ENCODE data around the gene RPS19BP1.

DNA sequence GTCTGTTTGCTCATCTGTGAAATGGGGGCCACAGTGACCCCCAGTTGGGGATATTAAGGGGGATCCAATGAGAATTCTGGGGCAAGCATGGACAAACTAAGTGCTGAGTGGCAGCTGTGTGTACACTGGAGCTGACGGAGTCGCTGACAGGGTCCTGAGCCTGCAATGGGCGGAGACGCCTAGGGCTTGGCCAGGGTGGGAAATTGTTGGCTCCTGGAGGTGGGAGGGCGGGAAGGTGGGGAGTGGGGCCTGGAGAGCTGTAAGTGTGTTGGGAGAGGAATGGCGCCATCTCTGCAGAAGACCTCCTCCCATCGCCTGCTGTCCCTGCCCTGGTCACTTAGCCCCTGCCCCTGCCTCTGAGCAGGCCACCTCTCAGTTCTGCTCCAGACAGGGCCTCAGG lies 45.4 kb upstream of the RPS19BP1 start:
- TF ChIP-seq EZH2 (IDR thresholded peaks at IDR 0.05; ENCODE audit: borderline replicate concordance, low read depth, low read length, poor library complexity, severe bottlenecking), result no peak
- TF ChIP-seq, protein P1, sequence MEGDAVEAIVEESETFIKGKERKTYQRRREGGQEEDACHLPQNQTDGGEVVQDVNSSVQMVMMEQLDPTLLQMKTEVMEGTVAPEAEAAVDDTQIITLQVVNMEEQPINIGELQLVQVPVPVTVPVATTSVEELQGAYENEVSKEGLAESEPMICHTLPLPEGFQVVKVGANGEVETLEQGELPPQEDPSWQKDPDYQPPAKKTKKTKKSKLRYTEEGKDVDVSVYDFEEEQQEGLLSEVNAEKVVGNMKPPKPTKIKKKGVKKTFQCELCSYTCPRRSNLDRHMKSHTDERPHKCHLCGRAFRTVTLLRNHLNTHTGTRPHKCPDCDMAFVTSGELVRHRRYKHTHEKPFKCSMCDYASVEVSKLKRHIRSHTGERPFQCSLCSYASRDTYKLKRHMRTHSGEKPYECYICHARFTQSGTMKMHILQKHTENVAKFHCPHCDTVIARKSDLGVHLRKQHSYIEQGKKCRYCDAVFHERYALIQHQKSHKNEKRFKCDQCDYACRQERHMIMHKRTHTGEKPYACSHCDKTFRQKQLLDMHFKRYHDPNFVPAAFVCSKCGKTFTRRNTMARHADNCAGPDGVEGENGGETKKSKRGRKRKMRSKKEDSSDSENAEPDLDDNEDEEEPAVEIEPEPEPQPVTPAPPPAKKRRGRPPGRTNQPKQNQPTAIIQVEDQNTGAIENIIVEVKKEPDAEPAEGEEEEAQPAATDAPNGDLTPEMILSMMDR (conservative IDR thresholded peaks at IDR 0.05; ENCODE audit: low read depth, low read length), result no peak
